Thyroid gland (tissue), 4 donors: ENCODE results near the gene UBE2QL1.

Experiments
- CTCF ChIP-seq, 6 experiments: fragments of 200-600 bp in 3 of 6; fragments of 450-650 bp in 3 of 6; sonication (generic) in 3 of 6; IDR thresholded peaks; one replicate each; pipeline ENCODE4 v1.5.1; 2016 to 2019; ENCODE audit warnings: antibody characterized with exemption in 6 of 6, mild to moderate bottlenecking in 2 of 6, inconsistent platforms in 1 of 6, moderate library complexity in 1 of 6
- POLR2A ChIP-seq, 2 donors: fragments of 450-650 bp; IDR thresholded peaks; one replicate each; pipeline ENCODE4 v1.6.1; 2017; ENCODE audit warnings: antibody characterized with exemption in 2 of 2, mild to moderate bottlenecking in 2 of 2, moderate library complexity in 1 of 2

DNA sequence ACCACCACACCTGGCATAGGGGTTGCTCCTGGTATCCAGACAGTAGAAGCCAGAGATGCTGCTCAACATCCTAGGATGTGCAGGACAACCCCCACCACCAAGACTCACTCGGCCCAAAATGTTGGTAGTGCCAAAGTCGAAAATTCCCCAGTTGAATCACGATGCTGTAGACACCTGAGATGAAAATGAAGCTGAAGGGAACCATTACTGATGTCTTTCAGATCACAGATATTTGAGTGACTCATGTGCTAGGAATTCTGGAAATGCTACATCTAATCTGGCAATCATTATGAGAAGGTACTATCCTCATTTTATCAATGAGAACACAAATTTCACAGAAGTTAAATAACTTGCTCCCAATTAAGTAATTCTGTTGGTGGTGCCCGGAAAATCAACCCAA, 21.0 kb upstream of the UBE2QL1 start:
- no peak for TF ChIP-seq CTCF (IDR thresholded peaks at IDR 0.05)
- TF ChIP-seq POLR2A (IDR thresholded peaks at IDR 0.05): no peak
